ENCODE measurements around the gene LNP1. TPM values are rescaled to one million over a fixed set of nuclear protein-coding genes. Genes with fewer than 3 reads are reported as not detected.
A peak's percentile ranks its signal among the peaks of the same experiment; 100 is the strongest.
"Not testable (repeated sequence)": the region's sequence is repeated elsewhere in the genome, so short reads cannot be mapped to it uniquely, and the experiment has no call there.

The LNP1 gene
- total and polyA plus RNA-seq, 2 donors = 4.8 to 12.3 TPM

DNA sequence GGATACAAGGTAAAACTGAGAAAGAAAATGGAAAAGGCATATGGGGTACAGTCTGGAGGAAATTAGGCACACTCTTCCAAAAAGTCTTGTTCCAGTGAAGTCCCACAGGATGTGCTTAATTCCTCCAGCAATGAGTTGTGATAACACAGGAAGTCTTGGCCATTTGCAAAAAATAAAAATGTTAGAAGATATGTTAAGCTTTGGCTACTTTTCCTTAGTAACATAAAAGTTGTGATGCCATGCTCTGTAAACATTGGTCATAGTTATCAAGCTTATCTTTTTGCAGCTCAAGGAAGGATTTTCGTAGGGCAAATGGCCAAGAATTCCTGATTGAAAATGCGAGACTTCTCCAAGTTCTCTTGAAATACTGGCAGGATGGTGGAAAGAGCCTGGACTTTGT lies 26.4 kb downstream of the LNP1 start:
- no peak overlapping the region for H3K27ac ChIP-seq (ENCODE audit: low read depth)
- 9% methylated on average over 2 of the region's 2 CpGs for WGBS
- peak; percentile 36 for DNase-seq (ENCODE audit: extremely low spot score)
- H3K4me3 ChIP-seq (ENCODE audit: low read depth, low read length) = no peak overlapping the region
- H3K4me1 ChIP-seq (ENCODE audit: insufficient read depth) = no peaks in the 10 kb centered on the region
- H3K36me3 ChIP-seq (ENCODE audit: insufficient read depth) = no peaks in the 10 kb centered on the region

DNA sequence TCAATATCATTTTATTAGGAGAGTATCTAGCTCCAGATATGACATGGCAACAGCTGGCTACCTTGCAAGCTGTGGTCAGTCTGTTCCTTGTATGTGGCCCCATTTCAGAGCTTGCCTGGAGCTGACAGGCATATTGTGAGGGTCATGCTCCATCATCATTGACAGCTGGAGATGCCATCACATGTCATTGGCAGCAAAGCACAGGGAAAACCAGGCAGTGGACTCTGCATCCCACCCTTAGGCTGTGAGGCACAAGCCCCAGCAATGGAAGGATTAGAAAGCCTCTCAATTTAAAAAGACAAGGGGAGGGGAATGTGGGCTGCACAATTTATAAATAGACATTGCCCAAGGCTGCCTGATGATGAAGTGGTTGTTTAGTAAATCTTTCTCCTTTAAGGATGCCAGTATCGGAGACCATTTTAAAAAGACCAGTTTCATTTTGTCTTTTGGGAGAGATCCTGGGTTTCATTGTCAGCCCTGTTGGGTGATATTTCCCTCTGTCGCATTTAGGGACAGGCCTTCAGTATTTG lies 27.9 kb downstream of the LNP1 start:
- Histone ChIP-seq H3K4me1 (ENCODE audit: insufficient read depth) (no peaks in the 10 kb centered on the region), H3K27ac (ENCODE audit: low read depth) (no peak overlapping the region), H3K36me3 (ENCODE audit: insufficient read depth) (no peaks in the 10 kb centered on the region), H3K4me3 (ENCODE audit: low read depth, low read length) (no peak overlapping the region)
- WGBS = 75% methylated on average over 2 of the region's 2 CpGs
- no peak for DNase-seq (ENCODE audit: extremely low spot score)

DNA sequence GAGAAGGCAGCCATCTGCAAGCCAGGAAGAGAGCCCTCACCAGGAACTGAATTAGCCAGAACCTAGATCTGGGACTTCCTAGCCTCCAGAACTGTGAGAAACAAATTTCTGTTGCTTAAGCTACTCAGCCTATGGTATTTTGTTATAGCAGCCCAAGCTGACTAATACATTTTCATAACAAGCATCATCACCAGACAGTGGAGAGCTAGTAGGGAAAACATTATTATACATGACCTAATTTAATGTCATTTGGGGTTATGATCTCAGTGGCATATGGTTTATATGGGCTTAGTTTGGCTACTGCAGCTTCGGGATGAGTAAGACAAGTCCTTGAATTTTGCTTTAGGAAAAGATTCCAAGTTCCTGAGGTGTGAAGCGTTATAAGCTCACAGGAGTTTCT lies 35.6 kb downstream of the LNP1 start:
- Histone ChIP-seq H3K4me3 (ENCODE audit: low read depth, low read length) (no peak overlapping the region), H3K27ac (ENCODE audit: low read depth) (no peak overlapping the region), H3K36me3 (ENCODE audit: insufficient read depth) (no peaks in the 10 kb centered on the region), H3K4me1 (ENCODE audit: insufficient read depth) (no peaks in the 10 kb centered on the region)
- DNase-seq (ENCODE audit: extremely low spot score) = no peak
- WGBS = 67% methylated on average over 2 of the region's 2 CpGs

DNA sequence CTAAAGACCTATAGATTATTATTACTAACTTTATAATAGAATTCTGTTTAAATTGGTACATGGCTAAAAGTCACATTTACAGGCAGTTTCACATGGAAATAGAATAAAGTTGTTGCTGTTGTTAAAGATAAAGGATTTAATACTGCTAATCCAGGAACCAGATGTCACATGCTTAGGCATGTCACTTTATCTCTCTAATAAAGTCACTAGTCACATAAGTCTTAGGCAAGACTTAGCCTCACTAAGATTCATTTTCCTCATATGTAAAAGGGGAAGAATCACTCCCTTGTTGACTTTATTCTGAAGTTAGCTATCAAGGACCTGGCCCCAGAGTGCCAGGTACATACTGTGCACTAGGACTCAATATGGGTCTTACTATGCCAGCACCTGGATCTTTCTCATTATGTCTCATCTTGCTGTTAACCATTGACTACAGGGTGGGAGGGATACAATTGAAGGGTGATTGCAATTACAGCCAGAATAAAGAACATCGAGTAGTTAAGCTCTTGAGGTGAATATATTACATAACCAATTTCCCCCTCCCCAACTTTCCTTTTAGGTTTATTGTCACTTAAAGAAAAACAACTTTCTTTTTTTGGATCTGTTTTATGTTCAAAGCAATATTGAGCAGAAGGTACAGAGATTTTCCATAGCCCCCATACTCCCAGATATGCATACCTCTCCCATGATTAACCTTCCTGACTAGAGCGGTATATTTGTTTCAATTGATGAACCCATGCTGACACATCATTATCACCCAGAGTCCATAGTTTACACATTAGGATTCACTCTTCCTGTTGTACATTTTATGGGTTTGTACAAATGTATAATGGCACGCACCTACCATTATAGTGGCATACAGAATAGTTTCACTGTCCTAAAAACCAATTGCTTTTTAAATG lies 36.6 kb downstream of the LNP1 start:
- Histone ChIP-seq H3K36me3 (ENCODE audit: insufficient read depth) (no peaks in the 10 kb centered on the region), H3K4me1 (ENCODE audit: insufficient read depth) (no peaks in the 10 kb centered on the region), H3K4me3 (ENCODE audit: low read depth, low read length) (no peak overlapping the region), H3K27ac (ENCODE audit: low read depth) (no peak overlapping the region)
- 82% methylated on average over 3 of the region's 3 CpGs for WGBS
- no peak for DNase-seq (ENCODE audit: extremely low spot score)

DNA sequence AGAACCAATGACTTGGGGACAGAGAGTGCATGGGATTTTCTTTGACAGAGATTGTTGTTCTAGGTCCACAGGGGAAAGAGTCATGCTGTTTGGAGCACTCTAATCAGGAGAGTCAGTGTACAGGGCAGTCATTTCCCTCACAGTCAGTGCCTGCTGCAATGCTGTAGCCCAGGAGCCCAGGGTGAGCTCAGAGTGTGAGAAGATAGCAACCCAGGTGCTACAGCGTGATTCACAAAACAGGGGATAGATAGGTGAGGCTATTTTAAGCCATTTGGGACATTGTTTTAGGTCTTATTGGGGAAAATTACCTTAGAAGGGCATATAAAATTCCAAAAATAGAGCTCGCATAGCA lies 37.3 kb downstream of the LNP1 start:
- Histone ChIP-seq H3K36me3 (ENCODE audit: insufficient read depth) (no peaks in the 10 kb centered on the region), H3K4me3 (ENCODE audit: low read depth, low read length) (no peak overlapping the region), H3K4me1 (ENCODE audit: insufficient read depth) (no peaks in the 10 kb centered on the region), H3K27ac (ENCODE audit: low read depth) (no peak overlapping the region)
- WGBS = 97% methylated on average over 2 of the region's 2 CpGs
- no peak for DNase-seq (ENCODE audit: extremely low spot score)

DNA sequence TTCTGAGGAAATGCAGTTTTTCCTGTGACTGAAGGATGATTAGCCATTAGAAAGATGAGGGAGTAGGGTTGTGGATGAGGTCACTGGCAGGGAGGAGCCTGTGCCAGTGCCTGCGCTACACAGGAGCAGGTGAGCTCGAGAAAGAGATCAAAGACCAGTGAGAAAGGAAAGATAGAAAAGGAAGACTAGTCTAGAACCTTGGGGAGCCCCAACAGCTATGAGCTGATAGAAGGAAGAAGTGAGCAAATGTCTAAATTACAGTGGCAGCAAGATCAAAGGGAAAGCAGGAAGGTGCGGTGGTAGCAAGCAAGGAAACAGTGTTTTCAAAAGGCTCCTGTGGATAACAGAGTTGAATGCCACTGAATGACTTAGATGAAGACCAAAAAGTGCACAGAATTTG lies 39.6 kb downstream of the LNP1 start:
- Histone ChIP-seq H3K4me1 (ENCODE audit: insufficient read depth) (no peaks in the 10 kb centered on the region), H3K36me3 (ENCODE audit: insufficient read depth) (no peaks in the 10 kb centered on the region), H3K4me3 (ENCODE audit: low read depth, low read length) (no peak overlapping the region), H3K27ac (ENCODE audit: low read depth) (no peak overlapping the region)
- no peak for DNase-seq (ENCODE audit: extremely low spot score)
- WGBS = 95% methylated on average over 3 of the region's 3 CpGs

DNA sequence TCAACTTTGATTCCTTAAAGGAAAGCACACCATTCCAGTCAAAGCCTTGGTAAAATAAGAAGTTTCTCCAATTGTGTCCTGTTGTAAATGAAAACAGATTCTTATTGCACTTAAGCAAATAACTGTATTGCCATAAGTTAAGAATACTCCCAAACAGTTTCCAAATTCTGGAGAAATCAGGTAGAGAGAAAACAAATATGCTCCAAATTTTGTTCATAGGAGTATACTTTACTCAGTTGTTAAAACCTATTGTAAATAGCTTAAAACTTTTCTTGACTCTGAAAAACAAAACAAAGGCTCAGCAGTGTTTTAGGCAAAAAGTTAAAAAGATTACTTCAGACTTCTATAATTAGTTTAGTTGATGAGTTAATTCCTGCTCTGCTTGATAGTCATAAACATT lies 42.4 kb downstream of the LNP1 start:
- Histone ChIP-seq H3K4me3 (ENCODE audit: low read depth, low read length) (no peak overlapping the region), H3K36me3 (ENCODE audit: insufficient read depth) (no peaks in the 10 kb centered on the region), H3K4me1 (ENCODE audit: insufficient read depth) (no peaks in the 10 kb centered on the region), H3K27ac (ENCODE audit: low read depth) (no peak overlapping the region)
- DNase-seq (ENCODE audit: extremely low spot score) = no peak

GRCh38 chr3:100447067-100447466 lies 45.7 kb downstream of the LNP1 start:
- H3K4me3 ChIP-seq (ENCODE audit: low read depth, low read length); DNase-seq (ENCODE audit: extremely low spot score); H3K36me3 ChIP-seq (ENCODE audit: insufficient read depth); H3K4me1 ChIP-seq (ENCODE audit: insufficient read depth); H3K27ac ChIP-seq (ENCODE audit: low read depth): not testable (repeated sequence)
- 97% methylated on average over 3 of the region's 3 CpGs for WGBS

DNA sequence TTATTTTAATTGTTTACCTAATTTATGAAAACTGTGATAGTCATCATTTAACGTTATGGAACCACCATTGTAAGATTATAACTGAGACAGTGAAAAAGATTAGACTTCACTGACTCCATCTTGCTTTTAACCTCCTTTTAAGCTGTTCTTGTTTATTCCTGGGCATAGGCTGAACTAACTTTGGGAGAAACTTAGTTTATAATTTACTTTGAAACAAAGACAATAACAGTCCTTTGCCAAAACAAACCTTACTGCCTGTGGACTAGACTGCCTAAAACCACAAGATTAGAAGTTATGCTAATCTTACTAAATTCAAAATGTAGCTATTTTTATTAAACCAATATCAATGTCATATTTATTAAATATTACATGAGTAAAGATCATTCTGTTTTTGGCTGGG lies 46.7 kb downstream of the LNP1 start:
- H3K27ac ChIP-seq (ENCODE audit: low read depth) = no peak overlapping the region
- no peak for DNase-seq (ENCODE audit: extremely low spot score)
- 77% methylated on average over 1 of the region's 1 CpG for WGBS

DNA sequence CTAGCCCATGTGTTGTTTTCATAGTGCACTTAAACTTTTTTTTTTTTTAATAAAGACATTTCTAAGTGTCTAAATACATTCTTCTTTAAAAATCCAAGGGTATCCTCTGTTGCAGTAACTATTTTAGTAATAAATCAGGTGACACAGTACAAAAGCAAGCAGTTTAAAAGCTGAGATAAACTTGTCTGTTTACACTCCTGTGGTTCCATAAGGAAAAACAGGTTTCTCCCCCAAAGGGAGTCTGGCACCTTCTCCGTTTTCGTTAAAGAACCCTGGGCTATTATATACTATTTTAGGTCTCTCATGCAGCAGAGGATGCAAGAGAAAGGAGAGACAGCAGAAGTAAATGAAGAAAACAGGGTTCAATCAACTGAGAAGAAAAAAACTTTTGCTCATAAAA lies 47.9 kb downstream of the LNP1 start:
- no peak for DNase-seq (ENCODE audit: extremely low spot score)
- WGBS = 53% methylated on average over 2 of the region's 2 CpGs

More for the DNA sequence above, 46.7 kb downstream of the LNP1 start:
- Histone ChIP-seq H3K4me1 (ENCODE audit: insufficient read depth) (no peaks in the 10 kb centered on the region), H3K4me3 (ENCODE audit: low read depth, low read length) (no peak overlapping the region), H3K36me3 (ENCODE audit: insufficient read depth) (no peaks in the 10 kb centered on the region)

DNA sequence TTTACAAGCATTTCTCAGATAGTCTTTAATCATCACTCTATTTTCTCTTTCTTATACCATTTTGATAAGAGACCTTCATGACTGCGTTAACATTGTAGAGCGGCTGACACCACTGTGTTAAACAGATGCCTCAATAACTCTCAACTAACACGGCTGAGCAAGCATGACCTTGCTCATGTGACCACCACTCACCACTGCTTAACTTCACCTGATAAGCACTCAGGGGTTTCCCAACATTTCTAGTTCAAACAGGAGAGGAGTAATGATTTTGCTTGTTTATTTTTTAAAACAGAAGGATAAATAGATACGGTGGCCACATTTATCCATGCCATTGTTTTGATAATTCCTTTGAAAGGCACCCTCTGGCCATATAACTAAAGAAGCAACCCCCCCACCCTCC lies 53.3 kb downstream of the LNP1 start:
- 76% methylated on average over 4 of the region's 4 CpGs for WGBS
- Histone ChIP-seq H3K36me3 (ENCODE audit: insufficient read depth) (no peaks in the 10 kb centered on the region), H3K4me1 (ENCODE audit: insufficient read depth) (no peaks in the 10 kb centered on the region), H3K27ac (ENCODE audit: low read depth) (no peak overlapping the region), H3K4me3 (ENCODE audit: low read depth, low read length) (no peak overlapping the region)
- DNase-seq (ENCODE audit: extremely low spot score) = no peak

More for the DNA sequence above, 47.9 kb downstream of the LNP1 start:
- Histone ChIP-seq H3K27ac (ENCODE audit: low read depth) (no peak overlapping the region), H3K36me3 (ENCODE audit: insufficient read depth) (no peaks in the 10 kb centered on the region), H3K4me1 (ENCODE audit: insufficient read depth) (no peaks in the 10 kb centered on the region), H3K4me3 (ENCODE audit: low read depth, low read length) (no peak overlapping the region)

DNA sequence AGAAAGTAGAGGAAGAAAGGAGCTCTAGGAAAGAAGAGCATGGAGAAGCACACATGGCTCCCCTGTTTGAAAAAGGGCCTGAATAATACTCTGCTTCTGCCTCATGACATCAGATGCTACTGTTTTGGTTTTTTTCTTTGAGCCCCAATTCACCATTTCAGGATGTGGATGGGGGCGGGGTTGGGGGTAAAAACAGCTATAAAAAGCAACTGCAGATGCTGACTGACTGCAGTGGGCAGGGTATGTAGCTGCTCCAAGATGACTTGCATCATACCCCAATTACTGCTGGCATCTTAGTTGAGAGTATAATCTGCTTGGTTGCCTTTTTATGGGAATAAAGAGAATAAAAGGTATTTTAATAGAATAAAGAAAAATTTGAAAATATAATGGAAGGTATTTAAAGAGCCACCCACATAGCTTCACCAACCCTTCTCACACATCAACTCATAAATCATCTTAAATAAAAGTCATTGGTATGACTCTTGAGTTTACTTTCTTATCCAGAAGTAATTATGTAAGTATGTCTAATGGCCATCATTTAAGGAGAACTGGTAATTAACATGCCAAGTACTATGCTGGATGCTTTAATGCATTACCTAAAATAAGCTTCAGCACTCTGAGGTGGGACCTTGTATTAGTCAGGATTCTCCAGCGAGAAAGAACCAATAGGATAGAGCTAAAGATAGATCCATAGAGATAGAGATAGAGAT lies 54.7 kb downstream of the LNP1 start:
- Histone ChIP-seq H3K4me3 (ENCODE audit: low read depth, low read length) (no peak overlapping the region), H3K36me3 (ENCODE audit: insufficient read depth) (no peaks in the 10 kb centered on the region), H3K27ac (ENCODE audit: low read depth) (no peak overlapping the region), H3K4me1 (ENCODE audit: insufficient read depth) (no peaks in the 10 kb centered on the region)
- WGBS = 66% methylated on average over 2 of the region's 2 CpGs
- DNase-seq (ENCODE audit: extremely low spot score) = no peak

- H3K4me1 ChIP-seq (ENCODE audit: insufficient read depth) = no peaks in the 10 kb centered on the region
- 95% methylated on average over 1 of the region's 1 CpG for WGBS
- H3K4me3 ChIP-seq (ENCODE audit: low read depth, low read length) = no peak overlapping the region
- H3K36me3 ChIP-seq (ENCODE audit: insufficient read depth) = no peaks in the 10 kb centered on the region
- no peak for DNase-seq (ENCODE audit: extremely low spot score)
- H3K27ac ChIP-seq (ENCODE audit: low read depth) = no peak overlapping the region
Observed at GRCh38 chr3:100456745-100457144, 55.4 kb downstream of the LNP1 start.

DNA sequence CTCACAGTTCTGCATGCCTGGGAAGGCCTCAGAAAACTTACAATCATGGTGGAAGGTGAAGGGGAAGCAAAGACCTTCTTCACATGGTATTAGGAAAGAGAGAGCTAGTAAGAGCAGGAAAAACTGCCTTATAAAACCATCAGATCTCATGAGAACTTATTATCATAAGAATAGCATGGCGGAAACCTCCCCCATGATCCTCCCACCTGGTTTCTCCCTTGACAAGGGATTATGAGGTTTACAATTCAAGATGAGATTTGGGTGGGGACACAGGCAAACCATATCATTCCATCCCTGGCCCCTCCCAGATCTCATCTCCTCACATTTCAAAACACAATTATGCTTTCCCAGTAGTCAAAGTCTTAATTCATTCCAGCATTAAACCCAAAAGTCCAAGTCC lies 56.5 kb downstream of the LNP1 start:
- H3K36me3 ChIP-seq (ENCODE audit: insufficient read depth) = no peaks in the 10 kb centered on the region
- 98% methylated on average over 1 of the region's 1 CpG for WGBS
- no peak for DNase-seq (ENCODE audit: extremely low spot score)
- H3K4me3 ChIP-seq (ENCODE audit: low read depth, low read length) = no peak overlapping the region
- H3K27ac ChIP-seq (ENCODE audit: low read depth) = no peak overlapping the region
- H3K4me1 ChIP-seq (ENCODE audit: insufficient read depth) = no peaks in the 10 kb centered on the region

Data from urinary bladder (tissue), 4 donors.